ENCODE results near the gene PALLD. TPM values are rescaled to one million over a fixed set of nuclear protein-coding genes. Genes with fewer than 3 reads are reported as not detected.

Gene PALLD
- total and polyA plus RNA-seq, 3 donors from 2014 or later: 138 to 156 (median 146) TPM

GRCh38 chr4:168773388-168774195 is 276.7 kb downstream of the PALLD start:
- TF ChIP-seq POLR2A (IDR thresholded peaks at IDR 0.05) (no peak), CTCF (IDR thresholded peaks at IDR 0.05) (no peak)
- H3K9me3 ChIP-seq: no peaks in the 10 kb centered on the region
- H3K27ac ChIP-seq: no peak overlapping the region
- no peak for DNase-seq
- intact Hi-C loops (cut with DNase I; ENCODE audit: low total_unique reads): no loop called here
- H3K36me3 ChIP-seq (ENCODE audit: low read depth, missing control alignments): no peaks in the 10 kb centered on the region
- H3K27me3 ChIP-seq: no peaks in the 10 kb centered on the region
- peaks cover 8% of the 10 kb centered on the region for H3K4me1 ChIP-seq
- H3K4me3 ChIP-seq: no peak overlapping the region
- WGBS, 2 donors: 80 to 87% methylated on average over 12 of the region's 12 CpGs

DNA sequence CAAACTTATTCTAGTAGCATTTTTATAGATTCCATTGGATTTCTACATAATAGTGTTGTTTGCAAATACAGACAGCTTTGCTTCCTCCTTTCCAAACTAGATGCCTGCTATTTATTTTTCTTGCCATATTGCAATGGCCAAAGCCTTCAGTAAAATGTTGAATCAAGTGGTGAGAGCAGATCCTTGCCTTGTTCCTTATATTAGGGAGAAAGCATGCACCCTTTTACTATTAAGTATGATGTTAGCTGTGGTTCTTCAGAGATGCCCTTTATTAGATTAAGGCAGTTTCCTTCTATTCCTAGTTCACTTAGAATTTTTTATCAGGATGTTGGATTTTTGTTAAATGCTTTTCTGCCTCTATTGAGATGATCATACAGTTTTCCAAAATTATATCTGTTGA is 279.5 kb downstream of the PALLD start:
- TF ChIP-seq CTCF (IDR thresholded peaks at IDR 0.05): no peak
- no peak for TF ChIP-seq POLR2A (IDR thresholded peaks at IDR 0.05)
- DNase-seq: no peak
- Histone ChIP-seq H3K4me1 (no peaks in the 10 kb centered on the region), H3K27me3 (no peaks in the 10 kb centered on the region), H3K9me3 (no peaks in the 10 kb centered on the region), H3K27ac (no peak overlapping the region), H3K36me3 (ENCODE audit: low read depth, missing control alignments) (no peaks in the 10 kb centered on the region), H3K4me3 (no peak overlapping the region)
- intact Hi-C loops (cut with DNase I; ENCODE audit: low total_unique reads): no loop called here

- intact Hi-C loops (cut with DNase I; ENCODE audit: low total_unique reads): no loop called here
- Histone ChIP-seq H3K9me3 (no peaks in the 10 kb centered on the region), H3K36me3 (ENCODE audit: low read depth, missing control alignments) (no peaks in the 10 kb centered on the region), H3K27ac (no peak overlapping the region), H3K4me3 (no peak overlapping the region), H3K4me1 (no peaks in the 10 kb centered on the region), H3K27me3 (no peaks in the 10 kb centered on the region)
- TF ChIP-seq POLR2A (IDR thresholded peaks at IDR 0.05) (no peak), CTCF (IDR thresholded peaks at IDR 0.05) (no peak)
- WGBS, 2 donors: 55 to 65% methylated on average over 4 of the region's 4 CpGs
- no peak for DNase-seq
Observed at GRCh38 chr4:168777277-168777965, 280.6 kb downstream of the PALLD start.

DNA sequence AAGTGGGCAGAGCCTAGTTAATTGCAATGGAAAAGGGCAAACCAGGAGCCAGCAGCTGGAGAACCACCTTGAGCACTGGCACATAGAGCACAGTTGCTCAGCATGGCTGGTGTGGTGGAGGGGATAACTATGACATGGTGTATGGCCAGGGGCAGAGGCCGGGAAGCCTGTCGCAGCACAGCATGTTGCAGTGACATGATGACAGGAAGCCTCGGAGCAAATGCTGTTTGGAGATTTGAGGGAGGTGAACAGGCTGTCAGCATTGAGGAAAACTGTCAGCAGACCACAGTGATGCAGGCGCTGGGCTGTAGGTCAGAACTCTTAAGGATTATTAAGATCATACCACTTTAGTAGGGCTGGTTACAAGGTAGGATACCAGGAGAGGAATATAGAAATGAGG is 284.5 kb downstream of the PALLD start:
- Histone ChIP-seq H3K9me3 (no peaks in the 10 kb centered on the region), H3K4me1 (no peaks in the 10 kb centered on the region), H3K27me3 (no peaks in the 10 kb centered on the region), H3K36me3 (ENCODE audit: low read depth, missing control alignments) (no peaks in the 10 kb centered on the region), H3K4me3 (no peak overlapping the region), H3K27ac (no peak overlapping the region)
- 87 to 92% methylated on average over 4 of the region's 4 CpGs for WGBS, 2 donors
- no peak for DNase-seq
- no peak for TF ChIP-seq POLR2A (IDR thresholded peaks at IDR 0.05)
- TF ChIP-seq CTCF (IDR thresholded peaks at IDR 0.05): no peak
- intact Hi-C loops (cut with DNase I; ENCODE audit: low total_unique reads): no loop called here

Data from testis (tissue), 3 donors.